A549 (cell line): ENCODE data around the gene CNKSR3.

Experiments used
- CHD4 ChIP-seq: fragments of 200-600 bp; sonication (generic); IDR thresholded peaks from 2 replicates; pipeline ENCODE4 v1.6.1; 2016; ENCODE audit warnings: antibody characterized with exemption, mild to moderate bottlenecking, borderline replicate concordance
- CTCF ChIP-seq: fragments of >200 bp; sonication (Bioruptor Twin); formaldehyde crosslinking; IDR thresholded peaks from 3 replicates; pipeline ENCODE4 v1.5.1; 2016
- FOXS1 ChIP-seq: fragments of 250-450 bp; sonication (Bioruptor Pico); IDR thresholded peaks from 2 replicates; pipeline ENCODE4 v1.5.0; 2020; ENCODE audit warnings: mild to moderate bottlenecking, moderate library complexity
- HOXA7 ChIP-seq: fragments of 250-450 bp; sonication (Bioruptor Pico); IDR thresholded peaks from 2 replicates; pipeline ENCODE4 v1.5.0; 2020; ENCODE audit warnings: mild to moderate bottlenecking, moderate library complexity
- MYC ChIP-seq: IDR thresholded peaks from 2 replicates; pipeline ENCODE4 v1.6.1; 2012; ENCODE audit warnings: mild to moderate bottlenecking, inconsistent platforms, low read length, improper control_type of control experiment, borderline replicate concordance
- NR3C1 ChIP-seq: fragments of >200 bp; sonication (Bioruptor Twin); formaldehyde crosslinking; IDR thresholded peaks from 3 replicates; pipeline ENCODE4 v1.6.1; 2017
- POLR2A ChIP-seq: IDR thresholded peaks from 2 replicates; pipeline ENCODE4 v1.6.1; 2012; ENCODE audit warnings: mild to moderate bottlenecking, low read length

DNA sequence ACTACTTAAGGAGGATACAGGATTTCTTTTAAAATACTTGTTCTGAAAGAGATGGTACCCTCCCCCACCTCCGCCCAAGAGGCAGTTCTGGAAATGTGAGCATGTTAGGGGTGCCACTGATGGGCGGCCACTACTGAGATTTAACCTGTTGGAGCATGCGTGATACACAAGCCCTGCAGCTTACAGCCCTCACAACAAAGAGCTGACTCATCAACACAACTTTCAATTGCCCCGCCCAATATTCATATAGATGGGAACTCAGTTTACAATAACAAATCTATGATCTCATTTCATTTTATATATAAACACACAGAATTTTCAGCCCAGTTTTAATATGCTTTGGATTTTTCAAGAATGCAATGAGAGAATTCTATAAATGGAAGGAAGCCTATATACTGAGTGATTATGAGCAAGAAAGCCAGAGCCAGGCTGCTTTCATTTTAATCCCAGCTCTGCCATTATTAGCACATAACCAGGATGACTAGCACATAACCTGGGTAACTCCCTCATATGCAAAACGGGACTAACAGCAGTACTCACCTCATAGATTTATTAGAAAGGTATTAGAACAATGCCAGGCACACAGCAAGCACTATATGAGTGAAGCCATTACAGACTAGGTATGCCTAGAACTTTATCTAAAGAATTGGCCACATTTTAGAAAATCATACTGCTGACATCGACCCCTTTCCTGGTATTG lies 108.3 kb downstream of the CNKSR3 start:
- TF ChIP-seq CTCF, result no peak
- no peak for TF ChIP-seq HOXA7 (CRISPR knock-in tag)
- no peak for TF ChIP-seq NR3C1
- TF ChIP-seq CHD4, result no peak
- no peak for TF ChIP-seq POLR2A
- TF ChIP-seq FOXS1 (CRISPR knock-in tag), result no peak
- TF ChIP-seq MYC, result no peak
